K562 (cell line): ENCODE measurements around the gene PI4K2B. TPM values are rescaled to one million over a fixed set of nuclear protein-coding genes. Genes with fewer than 3 reads are reported as not detected.

Experiments
- FOXM1 ChIP-seq, 2 experiments: fragments of 450-650 bp in 1 of 2; sonication (generic) in 1 of 2; formaldehyde crosslinking in 1 of 2; IDR thresholded peaks; 2 replicates each; pipeline versions ENCODE4 v1.6.1 to v1.9.0; 2017 to 2022; ENCODE audit warnings: low read depth in 2 of 2, mild to moderate bottlenecking in 2 of 2, missing genetic modification reagents in 1 of 2, moderate library complexity in 1 of 2
- MECOM ChIP-seq: fragments of 250-450 bp; sonication (Bioruptor Pico); IDR thresholded peaks from 2 replicates; pipeline ENCODE4 v1.8.0; 2022; ENCODE audit warnings: inconsistent platforms
- PBX2 ChIP-seq, 2 experiments: IDR thresholded peaks in 1 of 2; conservative IDR thresholded peaks in 1 of 2; 2 replicates each; pipeline ENCODE4 v1.6.1; 2016; ENCODE audit warnings: low read depth in 2 of 2, mild to moderate bottlenecking in 1 of 2, missing compliant biosample characterization in 1 of 2, missing genetic modification characterization in 1 of 2, moderate library complexity in 1 of 2
- PHF8 ChIP-seq: fragments of 200-600 bp; sonication (generic); IDR thresholded peaks from 2 replicates; pipeline ENCODE4 v1.6.1; 2012; ENCODE audit warnings: mixed run types, mild to moderate bottlenecking, inconsistent platforms, low read length, moderate library complexity, borderline replicate concordance
- SREBF1 ChIP-seq: fragments of 150-350 bp; IDR thresholded peaks from 2 replicates; pipeline ENCODE4 v1.6.1; 2014; ENCODE audit warnings: antibody characterized with exemption, low read depth, low read length, borderline replicate concordance
- ZNF324 ChIP-seq: fragments of 250-450 bp; sonication (Bioruptor Pico); IDR thresholded peaks from 2 replicates; pipeline ENCODE4 v1.4.0; 2020; ENCODE audit warnings: mild to moderate bottlenecking
- ZNF586 ChIP-seq: fragments of 450-650 bp; formaldehyde crosslinking; conservative IDR thresholded peaks from 2 replicates; pipeline ENCODE4 v1.4.0; 2020; ENCODE audit warnings: mild to moderate bottlenecking, moderate library complexity
- polyA plus RNA-seq, 8 experiments: library from polyadenylated mRNA; depleted of rRNA in 4 of 8; stranded (reverse) in 5 of 8; unstranded in 3 of 8; fragments of >200 nt; fragmentation: Nextera tagmentation in 2 of 8; fragmentation: Illumina TruSeq in 1 of 8; extraction: Ambion mirVana in 2 of 8; extraction: Trizol in 1 of 8; gene quantifications; 2 replicates each; pipeline versions ENCODE4 v1.2.1 to v1.2.3, GENCODE V29; 2011 to 2014; ENCODE audit warnings: inconsistent platforms in 1 of 8, missing spikeins in 1 of 8
- total RNA-seq, 7 experiments: library from RNA; depleted of rRNA in 6 of 7; stranded (reverse); fragments of >200 nt in 6 of 7; fragmentation: Illumina TruSeq in 2 of 7; extraction: Trizol in 2 of 7; gene quantifications; 2 replicates each; pipeline versions ENCODE4 v1.2.1 to v1.2.3, GENCODE V29; 2011 to 2021; ENCODE audit warnings: low replicate concordance in 1 of 7
- TF ChIP-seq, protein P1 (sequence below): sonication (generic); formaldehyde crosslinking; IDR thresholded peaks from 2 replicates; pipeline ENCODE4 v1.8.1; 2023; ENCODE audit warnings: mild to moderate bottlenecking, missing genetic modification reagents

PI4K2B gene
- total and polyA plus RNA-seq, 9 of the 15 experiments (the other 6 are each of a cell fraction or from before 2014, with no cell fraction given): 4.5 to 21.4 (median 16.5) TPM

DNA sequence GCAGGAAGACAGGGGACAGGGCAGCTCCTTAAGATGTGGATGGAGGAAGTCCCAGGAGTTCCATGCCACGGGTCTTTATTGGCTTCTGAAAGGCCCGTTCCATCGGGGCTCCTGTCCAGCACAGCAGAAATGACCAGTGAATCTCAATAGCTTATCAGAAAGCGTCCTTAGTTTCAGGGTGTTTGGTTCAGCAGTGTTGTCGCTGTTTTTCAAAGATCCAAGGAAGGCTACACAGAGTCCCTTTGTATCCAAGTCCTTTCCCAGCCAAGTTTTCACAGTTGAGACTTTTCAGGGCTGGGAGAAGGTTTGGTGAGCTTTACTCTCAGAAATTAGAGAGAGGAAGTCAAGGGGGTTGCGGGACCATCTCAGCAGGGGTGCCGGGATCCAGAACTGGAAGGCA lies 73.8 kb downstream of the PI4K2B start (continued):
- TF ChIP-seq, protein P1, sequence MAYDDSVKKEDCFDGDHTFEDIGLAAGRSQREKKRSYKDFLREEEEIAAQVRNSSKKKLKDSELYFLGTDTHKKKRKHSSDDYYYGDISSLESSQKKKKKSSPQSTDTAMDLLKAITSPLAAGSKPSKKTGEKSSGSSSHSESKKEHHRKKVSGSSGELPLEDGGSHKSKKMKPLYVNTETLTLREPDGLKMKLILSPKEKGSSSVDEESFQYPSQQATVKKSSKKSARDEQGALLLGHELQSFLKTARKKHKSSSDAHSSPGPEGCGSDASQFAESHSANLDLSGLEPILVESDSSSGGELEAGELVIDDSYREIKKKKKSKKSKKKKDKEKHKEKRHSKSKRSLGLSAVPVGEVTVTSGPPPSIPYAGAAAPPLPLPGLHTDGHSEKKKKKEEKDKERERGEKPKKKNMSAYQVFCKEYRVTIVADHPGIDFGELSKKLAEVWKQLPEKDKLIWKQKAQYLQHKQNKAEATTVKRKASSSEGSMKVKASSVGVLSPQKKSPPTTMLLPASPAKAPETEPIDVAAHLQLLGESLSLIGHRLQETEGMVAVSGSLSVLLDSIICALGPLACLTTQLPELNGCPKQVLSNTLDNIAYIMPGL (CRISPR knock-in tag): no peak
- no peak for TF ChIP-seq PHF8
- no peak for TF ChIP-seq ZNF324 (CRISPR knock-in tag)
- no peak for TF ChIP-seq ZNF586 (CRISPR knock-in tag)
- no peak for TF ChIP-seq MECOM (CRISPR knock-in tag)
- TF ChIP-seq PBX2 (CRISPR knock-in tag; IDR thresholded peaks at IDR 0.05; ENCODE audit: low read depth): no peak
- no peak for TF ChIP-seq PBX2 (tag; conservative IDR thresholded peaks at IDR 0.05; ENCODE audit: low read depth)
- no peak for TF ChIP-seq FOXM1 (IDR thresholded peaks at IDR 0.05; ENCODE audit: low read depth)
- TF ChIP-seq FOXM1 (CRISPR knock-in tag; IDR thresholded peaks at IDR 0.05; ENCODE audit: low read depth): no peak
- no peak for TF ChIP-seq SREBF1
